ENCODE data around the gene OSBPL7. TPM values are rescaled to one million over a fixed set of nuclear protein-coding genes. Genes with fewer than 3 reads are reported as not detected.

Gene OSBPL7
- total and polyA plus RNA-seq, 4 donors: 7.6 to 25.3 (median 11.0) TPM

DNA sequence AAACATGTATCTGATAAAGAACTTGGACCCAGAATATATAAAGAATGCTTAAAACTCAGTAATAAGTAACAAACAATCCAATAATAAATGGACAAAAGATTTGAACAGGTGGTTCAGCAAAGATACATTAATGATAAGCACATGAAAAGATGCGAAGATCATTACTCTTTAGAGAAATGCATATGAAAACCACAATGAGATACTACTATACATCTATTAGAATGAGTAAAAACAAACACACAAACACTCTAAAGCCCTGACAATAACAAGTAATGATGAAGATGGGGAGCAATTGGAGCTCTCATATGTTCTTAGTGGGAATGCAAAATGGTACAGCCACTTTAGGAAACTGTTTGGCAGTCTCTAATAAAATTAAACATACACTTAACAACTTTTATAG lies 29.1 kb downstream of the OSBPL7 start:
- Histone ChIP-seq H3K27ac (ENCODE audit: low read depth in 1 of 2, low read length in 1 of 2) (no peak overlapping the region), H3K36me3 (ENCODE audit: control insufficient read depth in 4 of 4, insufficient read depth in 4 of 4, low read length in 4 of 4) (no peaks in the 10 kb centered on the region), H3K9me3 (ENCODE audit: control insufficient read depth in 4 of 4, insufficient read depth in 3 of 4, low read length in 3 of 4) (no peaks in the 10 kb centered on the region), H3K27me3 (ENCODE audit: control insufficient read depth in 3 of 3, insufficient read depth in 3 of 3, low read length in 2 of 3) (peaks cover 3 to 48% (median 27%) of the 10 kb centered on the region in 3 donors), H3K9ac (ENCODE audit: insufficient read depth in 1 of 2, low read length in 2 of 2) (no peak overlapping the region), H3K4me3 (no peak overlapping the region), H3K4me1 (ENCODE audit: control insufficient read depth in 5 of 5, insufficient read depth in 5 of 5, low read length in 5 of 5) (peaks cover 0 to 5% (median 0%) of the 10 kb centered on the region in 5 donors)
- TF ChIP-seq, protein P1, sequence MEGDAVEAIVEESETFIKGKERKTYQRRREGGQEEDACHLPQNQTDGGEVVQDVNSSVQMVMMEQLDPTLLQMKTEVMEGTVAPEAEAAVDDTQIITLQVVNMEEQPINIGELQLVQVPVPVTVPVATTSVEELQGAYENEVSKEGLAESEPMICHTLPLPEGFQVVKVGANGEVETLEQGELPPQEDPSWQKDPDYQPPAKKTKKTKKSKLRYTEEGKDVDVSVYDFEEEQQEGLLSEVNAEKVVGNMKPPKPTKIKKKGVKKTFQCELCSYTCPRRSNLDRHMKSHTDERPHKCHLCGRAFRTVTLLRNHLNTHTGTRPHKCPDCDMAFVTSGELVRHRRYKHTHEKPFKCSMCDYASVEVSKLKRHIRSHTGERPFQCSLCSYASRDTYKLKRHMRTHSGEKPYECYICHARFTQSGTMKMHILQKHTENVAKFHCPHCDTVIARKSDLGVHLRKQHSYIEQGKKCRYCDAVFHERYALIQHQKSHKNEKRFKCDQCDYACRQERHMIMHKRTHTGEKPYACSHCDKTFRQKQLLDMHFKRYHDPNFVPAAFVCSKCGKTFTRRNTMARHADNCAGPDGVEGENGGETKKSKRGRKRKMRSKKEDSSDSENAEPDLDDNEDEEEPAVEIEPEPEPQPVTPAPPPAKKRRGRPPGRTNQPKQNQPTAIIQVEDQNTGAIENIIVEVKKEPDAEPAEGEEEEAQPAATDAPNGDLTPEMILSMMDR (IDR thresholded peaks at IDR 0.05; ENCODE audit: control extremely low read depth, extremely low read depth): no peak
- no peak for DNase-seq
- ATAC-seq (ENCODE audit: insufficient read depth, low FRiP score): no peak
- WGBS, 2 donors: 80 to 83% methylated on average over 1 of the region's 1 CpG

DNA sequence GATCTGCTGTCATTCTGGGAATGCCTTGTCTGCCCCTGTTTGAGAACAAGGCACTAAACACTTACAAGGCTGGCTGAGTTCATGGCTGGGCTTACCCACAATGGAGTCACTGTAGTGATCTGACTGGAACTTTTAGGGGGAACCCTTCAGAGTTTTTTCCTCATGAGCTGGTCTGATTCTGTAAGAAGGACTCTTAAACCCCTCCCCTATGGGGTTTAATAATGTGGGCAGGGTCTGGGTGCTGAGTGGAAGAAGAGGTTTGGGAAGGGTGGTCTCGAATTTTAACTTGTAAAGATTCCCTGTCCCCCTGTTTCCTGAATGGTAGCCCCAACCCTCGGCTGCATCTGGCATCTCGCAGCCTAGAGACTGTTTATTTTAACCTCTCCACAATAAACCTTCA lies 30.6 kb downstream of the OSBPL7 start:
- DNase-seq (no peak), ATAC-seq (ENCODE audit: insufficient read depth, low FRiP score) (no peak)
- peaks cover 3 to 48% (median 27%) of the 10 kb centered on the region in 3 donors for H3K27me3 ChIP-seq (ENCODE audit: control insufficient read depth in 3 of 3, insufficient read depth in 3 of 3, low read length in 2 of 3)
- peaks cover 0 to 5% (median 0%) of the 10 kb centered on the region in 5 donors for H3K4me1 ChIP-seq (ENCODE audit: control insufficient read depth in 5 of 5, insufficient read depth in 5 of 5, low read length in 5 of 5)
- H3K4me3 ChIP-seq: no peak overlapping the region
- H3K27ac ChIP-seq (ENCODE audit: low read depth in 1 of 2, low read length in 1 of 2): no peak overlapping the region
- WGBS, 2 donors: 32 to 46% methylated on average over 3 of the region's 3 CpGs
- no peak overlapping the region for H3K9ac ChIP-seq (ENCODE audit: insufficient read depth in 1 of 2, low read length in 2 of 2)
- TF ChIP-seq, protein P1 (IDR thresholded peaks at IDR 0.05; ENCODE audit: control extremely low read depth, extremely low read depth): no peak
- no peaks in the 10 kb centered on the region for H3K36me3 ChIP-seq (ENCODE audit: control insufficient read depth in 4 of 4, insufficient read depth in 4 of 4, low read length in 4 of 4)
- H3K9me3 ChIP-seq (ENCODE audit: control insufficient read depth in 4 of 4, insufficient read depth in 3 of 4, low read length in 3 of 4): no peaks in the 10 kb centered on the region

DNA sequence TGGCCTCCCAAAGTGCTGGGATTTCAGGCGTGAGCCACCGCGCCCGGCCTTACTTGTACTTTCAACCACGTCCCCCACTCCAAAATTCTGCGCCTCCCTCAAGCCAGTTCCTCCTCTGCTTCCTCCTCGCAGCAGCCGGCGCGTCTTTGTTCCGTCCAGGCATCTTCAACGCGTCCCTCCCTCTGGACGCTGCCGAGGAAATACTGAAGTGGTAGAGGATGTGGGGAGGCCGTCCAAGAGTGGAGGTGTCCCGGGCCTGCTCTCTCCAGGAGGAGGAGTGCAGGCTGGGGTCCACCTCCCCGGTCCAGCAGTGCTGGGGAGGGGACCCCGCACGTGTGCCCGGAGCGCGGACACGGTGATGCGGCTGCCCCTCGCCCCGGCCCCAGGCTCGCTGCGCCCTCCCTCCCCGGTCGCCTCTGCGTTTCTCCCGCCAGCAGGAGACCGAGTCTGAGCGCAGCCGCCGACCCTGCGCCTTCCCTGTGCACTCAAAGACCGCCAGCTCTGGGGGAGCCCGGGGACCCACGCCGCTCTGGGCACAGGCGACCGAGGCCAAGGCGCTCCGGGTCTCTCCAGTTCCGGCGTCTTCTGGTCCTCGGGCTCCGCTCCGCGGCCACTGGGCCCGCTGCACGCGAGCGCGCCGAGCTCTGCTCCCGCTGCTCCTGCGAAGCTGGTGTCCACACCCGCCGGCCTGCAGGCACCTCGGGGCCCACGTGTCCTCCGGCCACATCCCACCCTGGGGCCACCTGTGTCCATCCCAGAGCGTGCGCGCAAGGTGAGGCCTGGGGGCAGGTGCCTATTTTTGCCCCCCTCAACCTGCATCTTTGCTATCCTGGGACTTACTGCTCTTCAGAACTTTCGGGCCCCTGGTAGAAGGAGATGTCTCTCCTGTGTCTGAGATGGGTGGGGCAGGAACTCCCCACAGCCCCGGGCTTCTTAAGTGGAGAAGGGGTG lies 31.7 kb downstream of the OSBPL7 start:
- 2% methylated on average over 45 to 70 of the region's 70 CpGs for WGBS, 2 donors
- Histone ChIP-seq H3K4me1 (ENCODE audit: control insufficient read depth in 5 of 5, insufficient read depth in 5 of 5, low read length in 5 of 5) (peaks cover 0 to 5% (median 0%) of the 10 kb centered on the region in 5 donors), H3K4me3 (no peak overlapping the region), H3K9me3 (ENCODE audit: control insufficient read depth in 4 of 4, insufficient read depth in 3 of 4, low read length in 3 of 4) (no peaks in the 10 kb centered on the region), H3K9ac (ENCODE audit: insufficient read depth in 1 of 2, low read length in 2 of 2) (no peak overlapping the region), H3K27ac (ENCODE audit: low read depth in 1 of 2, low read length in 1 of 2) (no peak overlapping the region), H3K36me3 (ENCODE audit: control insufficient read depth in 4 of 4, insufficient read depth in 4 of 4, low read length in 4 of 4) (no peaks in the 10 kb centered on the region), H3K27me3 (ENCODE audit: control insufficient read depth in 3 of 3, insufficient read depth in 3 of 3, low read length in 2 of 3) (peaks cover 3 to 46% (median 27%) of the 10 kb centered on the region in 3 donors)
- DNase-seq (peak; percentile 13 to 48 (median 36)), ATAC-seq (ENCODE audit: insufficient read depth, low FRiP score) (peak; percentile 80)
- TF ChIP-seq, protein P1 (IDR thresholded peaks at IDR 0.05; ENCODE audit: control extremely low read depth, extremely low read depth): peak; percentile 17
